Astrocyte of the cerebellum (primary cell): Measurements from ENCODE around the gene CARHSP1.
"Not testable (repeated sequence)": the region's sequence is repeated elsewhere in the genome, so short reads cannot be mapped to it uniquely, and the experiment has no call there.

Experiments used
- DNase-seq: peaks from one replicate; pipeline ENCODE4 v3.0.0-alpha.2; 2011; ENCODE audit warnings: low read depth
- H3K4me3 ChIP-seq: 2 replicates; pipeline ENCODE4 v1.5.1; 2011; ENCODE audit warnings: mild to moderate bottlenecking, low read depth, low read length, moderate library complexity
- CTCF ChIP-seq: IDR thresholded peaks from 2 replicates; pipeline ENCODE4 v1.5.1; 2012; ENCODE audit warnings: low read length, low read depth, moderate library complexity, mild to moderate bottlenecking; ENCODE audit errors: missing control alignments
- in situ Hi-C: cut with HindIII; loops from 2 replicates; pipeline ENCODE4 v1.10.0; 2017; ENCODE audit warnings: low sequenced_read_pairs

CARHSP1 gene

GRCh38 chr16:8804313-8804712 lies 64.5 kb downstream of the CARHSP1 start:
- TF ChIP-seq CTCF = no peak
- DNase-seq = no peak
- in situ Hi-C loops = loop anchor here (5.0 to 25.0 kb wide), 2 partner anchors 108 to 142 kb away; no protein-coding TSS in a partner anchor
- no peak overlapping the region for H3K4me3 ChIP-seq

- not testable (repeated sequence) for DNase-seq, H3K4me3 ChIP-seq
- in situ Hi-C loops = loop anchor here (5.0 to 25.0 kb wide), 2 partner anchors 109 to 141 kb away; no protein-coding TSS in a partner anchor
These were observed 65.1 kb downstream of the CARHSP1 start for GRCh38 chr16:8803733-8804132.
